Thyroid gland (tissue), 4 donors: ENCODE results near the gene ALOXE3. TPM values are rescaled to one million over a fixed set of nuclear protein-coding genes. Genes with fewer than 3 reads are reported as not detected.

ENCODE experiments used
- DNase-seq, 2 donors: peaks; one replicate each; pipeline ENCODE4 v3.0.0-alpha.2; 2019
- H3K27ac ChIP-seq, 3 donors: fragments of 200-600 bp; sonication (generic); 1 replicate in 2 of 3; 2 replicates in 1 of 3; pipeline ENCODE4 v1.5.1; 2016 to 2019; ENCODE audit warnings: mild to moderate bottlenecking in 1 of 3, moderate library complexity in 1 of 3
- H3K27me3 ChIP-seq: fragments of 200-600 bp; sonication (generic); one replicate; pipeline ENCODE4 v1.5.1; 2019
- H3K36me3 ChIP-seq, 2 donors: fragments of 200-600 bp; sonication (generic); one replicate each; pipeline ENCODE4 v1.5.1; 2016 to 2019
- H3K4me1 ChIP-seq, 2 donors: fragments of 200-600 bp; sonication (generic); one replicate each; pipeline ENCODE4 v1.5.1; 2017 to 2019
- H3K4me3 ChIP-seq, 3 donors: fragments of 200-600 bp; sonication (generic); replicated peaks in 1 of 3; 1 replicate in 2 of 3; 2 replicates in 1 of 3; pipeline ENCODE4 v1.5.1; 2016; ENCODE audit warnings: mild to moderate bottlenecking in 1 of 3
- H3K9me3 ChIP-seq: fragments of 200-600 bp; sonication (generic); one replicate; pipeline ENCODE4 v1.5.1; 2017
- POLR2A ChIP-seq, 2 donors: fragments of 450-650 bp; IDR thresholded peaks; one replicate each; pipeline ENCODE4 v1.6.1; 2017; ENCODE audit warnings: antibody characterized with exemption in 2 of 2, mild to moderate bottlenecking in 2 of 2, moderate library complexity in 1 of 2
- WGBS, 2 donors: methylation state at CpG; one replicate each; pipeline ENCODE4 v1.1.5; 2017; 5-methylcytosine and 5-hydroxymethylcytosine counted together
- intact Hi-C: fragments of 100-400 bp; cut with DNase I; formaldehyde crosslinking; loops from one replicate; pipeline ENCODE4 v1.15.1; 2023
- total RNA-seq, 4 donors: library from RNA; depleted of rRNA; stranded (reverse); fragments of >200 nt; gene quantifications; one replicate each; pipeline ENCODE4 v1.2.3, GENCODE V29; 2016
- TF ChIP-seq, protein P1 (sequence below), 6 experiments: fragments of 200-600 bp in 3 of 6; fragments of 450-650 bp in 3 of 6; sonication (generic) in 3 of 6; IDR thresholded peaks; one replicate each; pipeline ENCODE4 v1.5.1; 2016 to 2019; ENCODE audit warnings: antibody characterized with exemption in 6 of 6, mild to moderate bottlenecking in 2 of 6, inconsistent platforms in 1 of 6, moderate library complexity in 1 of 6

The ALOXE3 gene
- total RNA-seq, 4 donors from 2014 or later, result not detected

DNA sequence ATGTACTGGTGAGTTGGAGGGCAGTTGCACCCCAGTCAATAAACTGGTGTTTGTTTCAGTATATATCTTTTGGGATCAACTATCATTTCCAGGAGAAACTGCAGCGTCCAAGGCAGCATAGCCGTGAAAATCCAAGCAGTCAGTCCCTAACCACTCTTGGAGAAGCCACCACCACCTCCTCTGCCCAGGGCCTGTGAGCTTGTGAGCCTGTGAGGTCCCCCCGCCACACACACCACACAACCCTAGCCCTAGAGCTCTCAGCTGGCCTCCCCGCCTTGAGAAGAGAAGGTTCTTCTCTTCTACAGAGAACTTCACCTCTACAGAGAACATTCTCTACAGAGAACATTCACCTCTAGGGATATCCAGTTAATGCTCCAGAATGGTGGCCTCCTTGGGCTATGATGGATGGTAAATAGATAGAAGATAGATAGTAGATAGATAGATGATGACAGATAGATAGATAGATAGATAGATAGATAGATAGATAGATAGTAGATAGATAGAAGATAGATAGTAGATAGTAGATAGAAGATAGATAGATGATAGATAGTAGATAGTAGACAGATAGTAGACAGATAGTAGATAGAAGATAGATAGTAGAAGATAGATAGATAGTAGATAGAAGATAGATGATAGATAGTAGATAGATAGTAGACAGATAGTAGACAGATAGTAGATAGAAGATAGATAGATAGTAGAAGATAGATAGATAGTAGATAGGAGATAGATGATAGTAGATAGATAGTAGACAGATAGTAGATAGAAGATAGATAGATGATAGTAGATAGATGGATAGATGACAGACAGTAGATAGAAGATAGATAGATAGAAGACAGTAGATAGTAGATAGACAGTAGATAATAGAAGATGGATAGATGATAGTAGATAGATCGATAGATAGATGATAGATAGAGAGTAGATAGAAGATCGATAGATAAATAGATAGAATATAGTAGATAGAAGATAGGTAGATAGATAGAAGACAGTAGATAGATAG is 65.8 kb downstream of the ALOXE3 start:
- H3K4me1 ChIP-seq, result peaks cover 0 to 9% of the 10 kb centered on the region in 2 donors
- TF ChIP-seq, protein P1, sequence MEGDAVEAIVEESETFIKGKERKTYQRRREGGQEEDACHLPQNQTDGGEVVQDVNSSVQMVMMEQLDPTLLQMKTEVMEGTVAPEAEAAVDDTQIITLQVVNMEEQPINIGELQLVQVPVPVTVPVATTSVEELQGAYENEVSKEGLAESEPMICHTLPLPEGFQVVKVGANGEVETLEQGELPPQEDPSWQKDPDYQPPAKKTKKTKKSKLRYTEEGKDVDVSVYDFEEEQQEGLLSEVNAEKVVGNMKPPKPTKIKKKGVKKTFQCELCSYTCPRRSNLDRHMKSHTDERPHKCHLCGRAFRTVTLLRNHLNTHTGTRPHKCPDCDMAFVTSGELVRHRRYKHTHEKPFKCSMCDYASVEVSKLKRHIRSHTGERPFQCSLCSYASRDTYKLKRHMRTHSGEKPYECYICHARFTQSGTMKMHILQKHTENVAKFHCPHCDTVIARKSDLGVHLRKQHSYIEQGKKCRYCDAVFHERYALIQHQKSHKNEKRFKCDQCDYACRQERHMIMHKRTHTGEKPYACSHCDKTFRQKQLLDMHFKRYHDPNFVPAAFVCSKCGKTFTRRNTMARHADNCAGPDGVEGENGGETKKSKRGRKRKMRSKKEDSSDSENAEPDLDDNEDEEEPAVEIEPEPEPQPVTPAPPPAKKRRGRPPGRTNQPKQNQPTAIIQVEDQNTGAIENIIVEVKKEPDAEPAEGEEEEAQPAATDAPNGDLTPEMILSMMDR (IDR thresholded peaks at IDR 0.05), result no peak
- TF ChIP-seq POLR2A (IDR thresholded peaks at IDR 0.05), result no peak
- DNase-seq, result no peak
- no peaks in the 10 kb centered on the region for H3K27me3 ChIP-seq
- H3K36me3 ChIP-seq, result no peaks in the 10 kb centered on the region
- H3K27ac ChIP-seq, result no peak overlapping the region
- 91 to 92% methylated on average over 6 of the region's 6 CpGs for WGBS, 2 donors
- intact Hi-C loops, result no loop called here
- H3K9me3 ChIP-seq, result no peaks in the 10 kb centered on the region
- H3K4me3 ChIP-seq, result no peak overlapping the region

DNA sequence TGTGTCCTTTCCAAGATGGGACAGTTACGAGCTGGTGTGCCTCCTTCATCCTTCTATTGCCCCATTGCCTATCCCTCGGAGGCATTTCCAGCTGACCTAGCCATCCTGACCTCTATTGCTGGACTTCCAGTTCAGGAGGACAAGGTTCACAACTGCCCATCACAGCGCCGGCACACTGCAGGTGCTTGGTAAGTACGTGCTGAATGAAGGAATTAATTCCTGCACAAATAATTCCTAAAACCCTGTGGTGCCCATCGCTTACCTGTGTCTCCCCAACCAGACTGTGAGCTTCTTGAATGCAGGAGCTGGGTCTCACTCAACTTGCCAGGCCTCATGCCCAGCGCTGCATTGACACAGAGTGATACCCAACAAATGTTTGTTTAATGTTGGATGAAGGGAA is 66.5 kb downstream of the ALOXE3 start:
- intact Hi-C loops, result no loop called here
- 83 to 88% methylated on average over 7 of the region's 7 CpGs for WGBS, 2 donors
- H3K9me3 ChIP-seq, result no peaks in the 10 kb centered on the region
- H3K27me3 ChIP-seq, result no peaks in the 10 kb centered on the region
- no peaks in the 10 kb centered on the region for H3K36me3 ChIP-seq
- DNase-seq, result no peak
- TF ChIP-seq, protein P1 (IDR thresholded peaks at IDR 0.05), result no peak
- no peak for TF ChIP-seq POLR2A (IDR thresholded peaks at IDR 0.05)
- no peak overlapping the region for H3K27ac ChIP-seq
- peaks cover 0 to 9% of the 10 kb centered on the region in 2 donors for H3K4me1 ChIP-seq
- no peak overlapping the region for H3K4me3 ChIP-seq

DNA sequence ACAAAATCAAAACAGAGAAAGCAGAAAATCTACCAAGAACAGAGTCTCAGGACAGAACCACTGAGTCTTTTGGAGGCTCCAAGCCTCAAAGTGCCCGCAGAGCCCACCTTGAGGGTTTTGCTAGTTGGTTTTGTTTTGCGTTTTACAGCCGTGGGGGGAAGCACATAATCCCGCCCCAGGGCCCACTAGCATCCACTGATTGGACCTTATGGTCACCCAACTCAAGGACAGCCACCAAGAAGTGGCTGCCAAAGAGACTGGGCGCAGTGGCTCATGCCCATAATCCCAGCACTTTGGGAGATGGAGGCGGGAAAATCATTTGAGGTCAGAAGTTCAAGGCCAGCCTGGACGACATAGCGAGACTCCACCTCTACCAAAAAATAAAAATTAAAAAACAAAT is 69.6 kb downstream of the ALOXE3 start:
- Histone ChIP-seq H3K27ac (no peak overlapping the region), H3K36me3 (no peaks in the 10 kb centered on the region), H3K9me3 (no peaks in the 10 kb centered on the region), H3K27me3 (no peaks in the 10 kb centered on the region), H3K4me1 (no peaks in the 10 kb centered on the region), H3K4me3 (no peak overlapping the region)
- TF ChIP-seq POLR2A (IDR thresholded peaks at IDR 0.05), result no peak
- TF ChIP-seq, protein P1 (IDR thresholded peaks at IDR 0.05), result no peak
- intact Hi-C loops, result no loop called here
- WGBS, 2 donors, result 89 to 90% methylated on average over 8 of the region's 8 CpGs
- no peak for DNase-seq

DNA sequence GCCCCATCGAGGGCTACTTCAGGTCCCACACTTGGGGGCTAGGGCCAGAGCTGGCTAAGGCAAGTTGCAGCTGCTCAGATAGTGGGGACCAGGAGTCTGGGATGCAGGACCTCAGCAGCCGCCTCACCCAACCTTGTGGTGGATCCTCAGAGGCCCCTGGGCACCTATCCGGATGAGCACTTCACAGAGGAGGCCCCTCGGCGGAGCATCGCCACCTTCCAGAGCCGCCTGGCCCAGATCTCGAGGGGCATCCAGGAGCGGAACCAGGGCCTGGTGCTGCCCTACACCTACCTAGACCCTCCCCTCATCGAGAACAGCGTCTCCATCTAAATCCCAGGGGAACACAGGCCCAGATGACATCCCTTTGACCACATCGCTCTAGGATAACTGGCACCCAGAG is 70.1 kb downstream of the ALOXE3 start:
- Histone ChIP-seq H3K36me3 (no peaks in the 10 kb centered on the region), H3K4me3 (no peak overlapping the region), H3K27ac (no peak overlapping the region), H3K27me3 (no peaks in the 10 kb centered on the region), H3K9me3 (no peaks in the 10 kb centered on the region), H3K4me1 (no peaks in the 10 kb centered on the region)
- no peak for DNase-seq
- WGBS, 2 donors, result 87 to 94% methylated on average over 6 to 10 of the region's 12 CpGs
- TF ChIP-seq, protein P1 (IDR thresholded peaks at IDR 0.05), result no peak
- TF ChIP-seq POLR2A (IDR thresholded peaks at IDR 0.05), result no peak
- intact Hi-C loops, result no loop called here

DNA sequence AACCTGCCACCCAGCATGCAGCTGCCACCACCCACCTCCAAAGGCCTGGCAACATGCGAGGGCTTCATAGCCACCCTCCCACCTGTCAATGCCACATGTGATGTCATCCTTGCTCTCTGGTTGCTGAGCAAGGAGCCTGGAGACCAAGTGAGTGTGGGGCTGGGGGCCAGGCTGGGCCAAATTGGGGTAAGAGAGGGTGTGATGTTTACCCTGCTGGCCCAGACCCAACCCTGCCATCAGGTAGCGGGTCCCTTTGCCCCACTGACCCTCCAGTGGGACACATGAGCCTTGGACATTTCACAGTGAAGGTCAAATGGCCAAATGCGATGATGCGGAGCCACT is 70.6 kb downstream of the ALOXE3 start:
- H3K36me3 ChIP-seq, result no peaks in the 10 kb centered on the region
- no peak for DNase-seq
- H3K27me3 ChIP-seq, result no peaks in the 10 kb centered on the region
- TF ChIP-seq, protein P1 (IDR thresholded peaks at IDR 0.05), result no peak
- TF ChIP-seq POLR2A (IDR thresholded peaks at IDR 0.05), result no peak
- no peaks in the 10 kb centered on the region for H3K4me1 ChIP-seq
- no peak overlapping the region for H3K4me3 ChIP-seq
- intact Hi-C loops, result no loop called here
- 85 to 100% methylated on average over 4 of the region's 4 CpGs for WGBS, 2 donors
- no peak overlapping the region for H3K27ac ChIP-seq
- H3K9me3 ChIP-seq, result no peaks in the 10 kb centered on the region
